Keratinocyte (primary cell): ENCODE measurements around the gene MYOZ2. TPM values are rescaled to one million over a fixed set of nuclear protein-coding genes. Genes with fewer than 3 reads are reported as not detected.

Experiments used
- DNase-seq: peaks from one replicate; pipeline ENCODE4 v3.0.0-alpha.2; 2011; ENCODE audit warnings: low read depth, missing footprints, low spot score
- FAIRE-seq: peaks from 2 replicates; lab custom pipeline; 2011; peaks lifted over from hg19 to GRCh38; lab: Jason Lieb, UNC
- H2AFZ ChIP-seq: 2 replicates; pipeline ENCODE4 v1.6.0; 2012; ENCODE audit warnings: low read length, control low read depth, inconsistent platforms; ENCODE audit not compliant: control insufficient read depth
- H3K27ac ChIP-seq: 2 replicates; pipeline ENCODE4 v1.5.1; 2011; ENCODE audit warnings: low read length; ENCODE audit not compliant: control insufficient read depth, insufficient read depth
- H3K27me3 ChIP-seq: 3 replicates; pipeline ENCODE4 v1.6.0; 2011; ENCODE audit warnings: low read length; ENCODE audit not compliant: control insufficient read depth, insufficient read depth; ENCODE audit errors: extremely low read depth
- H3K36me3 ChIP-seq, 2 experiments: 2 replicates in 1 of 2; 3 replicates in 1 of 2; pipeline ENCODE4 v1.5.1; 2011; ENCODE audit warnings: low read length in 2 of 2, mild to moderate bottlenecking in 1 of 2; ENCODE audit not compliant: control insufficient read depth in 2 of 2, insufficient read depth in 2 of 2; ENCODE audit errors: extremely low read depth in 1 of 2
- H3K4me1 ChIP-seq: 3 replicates; pipeline ENCODE4 v1.5.1; 2011; ENCODE audit warnings: low read length; ENCODE audit not compliant: control insufficient read depth, insufficient read depth; ENCODE audit errors: extremely low read depth
- H3K4me2 ChIP-seq: 3 replicates; pipeline ENCODE4 v1.6.0; 2011; ENCODE audit warnings: low read depth, low read length; ENCODE audit not compliant: control insufficient read depth, insufficient read depth; ENCODE audit errors: extremely low read depth
- H3K4me3 ChIP-seq, 3 experiments: fragments of 200-600 bp in 1 of 3; sonication (generic) in 1 of 3; 2 replicates in 2 of 3; 3 replicates in 1 of 3; pipeline ENCODE4 v1.5.1; 2011 to 2016; ENCODE audit warnings: low read length in 3 of 3, mild to moderate bottlenecking in 3 of 3, control low read depth in 2 of 3, inconsistent platforms in 1 of 3, low read depth in 1 of 3, mixed read lengths in 1 of 3, mixed run types in 1 of 3, moderate library complexity in 1 of 3; ENCODE audit not compliant: control insufficient read depth in 2 of 3, insufficient read depth in 2 of 3; ENCODE audit errors: extremely low read depth in 1 of 3
- H3K79me2 ChIP-seq: 2 replicates; pipeline ENCODE4 v1.6.0; 2012; ENCODE audit warnings: low read length; ENCODE audit not compliant: control insufficient read depth, insufficient read depth
- H3K9ac ChIP-seq: 3 replicates; pipeline ENCODE4 v1.6.0; 2011; ENCODE audit warnings: low read length; ENCODE audit not compliant: control insufficient read depth, insufficient read depth; ENCODE audit errors: extremely low read depth
- H3K9me1 ChIP-seq: 3 replicates; pipeline ENCODE4 v1.6.0; 2011; ENCODE audit warnings: low read length; ENCODE audit not compliant: control insufficient read depth, insufficient read depth; ENCODE audit errors: extremely low read depth
- H3K9me3 ChIP-seq: 2 replicates; pipeline ENCODE4 v1.5.1; 2012; ENCODE audit warnings: low read depth, low read length; ENCODE audit not compliant: control insufficient read depth
- H4K20me1 ChIP-seq: 3 replicates; pipeline ENCODE4 v1.6.0; 2011; ENCODE audit warnings: low read length; ENCODE audit not compliant: control insufficient read depth, insufficient read depth; ENCODE audit errors: extremely low read depth
- EZH2 ChIP-seq: IDR thresholded peaks from one replicate; pipeline ENCODE4 v1.6.1; 2012; ENCODE audit warnings: inconsistent platforms, mild to moderate bottlenecking, low read length, moderate library complexity
- dilution Hi-C: fragments of 300-500 bp; cut with MboI; formaldehyde crosslinking; loops from one replicate; pipeline ENCODE4 v1.7.0; 2020; ENCODE audit warnings: low sequenced_read_pairs; ENCODE audit not compliant: extremely low pct_ligation_motif_present
- polyA plus RNA-seq, 5 experiments: library from polyadenylated mRNA; depleted of rRNA in 3 of 5; stranded (reverse) in 3 of 5; stranded (forward) in 1 of 5; unstranded in 1 of 5; fragments of >200 nt; gene quantifications; 1 replicate in 1 of 5; 2 replicates in 3 of 5; 3 replicates in 1 of 5; pipeline versions ENCODE4 v1.2.1 to v1.2.3, GENCODE V29; 2011 to 2012; ENCODE audit warnings: missing spikeins in 2 of 5, low read depth in 1 of 5, low replicate concordance in 1 of 5
- TF ChIP-seq, protein P1 (sequence below), 3 experiments: IDR thresholded peaks in 1 of 3; conservative IDR thresholded peaks in 1 of 3; optimal IDR thresholded peaks in 1 of 3; 2 replicates in 2 of 3; 3 replicates in 1 of 3; pipeline versions ENCODE3 to v1.5.1; 2011; ENCODE audit warnings: low read length in 3 of 3, mild to moderate bottlenecking in 3 of 3, moderate library complexity in 2 of 3, control low read depth in 1 of 3, inconsistent platforms in 1 of 3; ENCODE audit not compliant: insufficient read depth in 2 of 3; ENCODE audit errors: extremely low read depth in 1 of 3

The MYOZ2 gene
- polyA plus RNA-seq, 1 donor (not counting 4 experiments of a cell fraction or from before 2014, with no cell fraction given), result not detected

DNA sequence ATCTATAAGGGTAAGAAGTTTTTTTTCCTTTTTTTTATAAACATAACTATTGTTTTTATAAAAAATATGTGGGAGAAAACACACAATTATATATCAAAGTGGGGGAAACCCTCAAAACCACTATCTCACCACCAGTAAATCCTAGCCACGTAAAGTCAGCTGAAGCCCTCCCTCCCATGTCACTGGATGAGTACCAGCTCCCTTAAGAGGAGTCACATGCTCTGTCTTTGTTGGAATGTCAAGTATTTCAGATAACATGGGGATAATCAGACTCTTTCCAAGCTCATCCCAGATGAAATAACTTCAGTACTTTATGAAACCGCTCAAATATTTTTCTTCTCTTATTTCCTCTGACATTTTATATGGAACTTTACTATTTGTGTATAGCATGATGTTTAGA lies 2.4 kb downstream of the MYOZ2 start:
- no peaks in the 10 kb centered on the region for H3K79me2 ChIP-seq
- no peak for TF ChIP-seq EZH2
- TF ChIP-seq, protein P1, sequence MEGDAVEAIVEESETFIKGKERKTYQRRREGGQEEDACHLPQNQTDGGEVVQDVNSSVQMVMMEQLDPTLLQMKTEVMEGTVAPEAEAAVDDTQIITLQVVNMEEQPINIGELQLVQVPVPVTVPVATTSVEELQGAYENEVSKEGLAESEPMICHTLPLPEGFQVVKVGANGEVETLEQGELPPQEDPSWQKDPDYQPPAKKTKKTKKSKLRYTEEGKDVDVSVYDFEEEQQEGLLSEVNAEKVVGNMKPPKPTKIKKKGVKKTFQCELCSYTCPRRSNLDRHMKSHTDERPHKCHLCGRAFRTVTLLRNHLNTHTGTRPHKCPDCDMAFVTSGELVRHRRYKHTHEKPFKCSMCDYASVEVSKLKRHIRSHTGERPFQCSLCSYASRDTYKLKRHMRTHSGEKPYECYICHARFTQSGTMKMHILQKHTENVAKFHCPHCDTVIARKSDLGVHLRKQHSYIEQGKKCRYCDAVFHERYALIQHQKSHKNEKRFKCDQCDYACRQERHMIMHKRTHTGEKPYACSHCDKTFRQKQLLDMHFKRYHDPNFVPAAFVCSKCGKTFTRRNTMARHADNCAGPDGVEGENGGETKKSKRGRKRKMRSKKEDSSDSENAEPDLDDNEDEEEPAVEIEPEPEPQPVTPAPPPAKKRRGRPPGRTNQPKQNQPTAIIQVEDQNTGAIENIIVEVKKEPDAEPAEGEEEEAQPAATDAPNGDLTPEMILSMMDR (optimal IDR thresholded peaks at IDR 0.05 in 1 of 3, IDR thresholded peaks at IDR 0.05 in 1 of 3, conservative IDR thresholded peaks at IDR 0.05 in 1 of 3; ENCODE audit: extremely low read depth in 1 of 3, insufficient read depth in 2 of 3, low read length in 3 of 3), result no peak
- no peak overlapping the region for H3K9ac ChIP-seq
- H3K4me1 ChIP-seq, result peaks cover 8% of the 10 kb centered on the region
- no peaks in the 10 kb centered on the region for H3K36me3 ChIP-seq
- no peak overlapping the region for H3K4me2 ChIP-seq
- H3K9me1 ChIP-seq, result no peaks in the 10 kb centered on the region
- FAIRE-seq (no peak), DNase-seq (no peak)
- H3K9me3 ChIP-seq, result no peaks in the 10 kb centered on the region
- no peaks in the 10 kb centered on the region for H3K27me3 ChIP-seq
- no peaks in the 10 kb centered on the region for H4K20me1 ChIP-seq
- no peak overlapping the region for H3K4me3 ChIP-seq
- dilution Hi-C loops, result no loop called here
- no peak overlapping the region for H2AFZ ChIP-seq
- no peak overlapping the region for H3K27ac ChIP-seq

DNA sequence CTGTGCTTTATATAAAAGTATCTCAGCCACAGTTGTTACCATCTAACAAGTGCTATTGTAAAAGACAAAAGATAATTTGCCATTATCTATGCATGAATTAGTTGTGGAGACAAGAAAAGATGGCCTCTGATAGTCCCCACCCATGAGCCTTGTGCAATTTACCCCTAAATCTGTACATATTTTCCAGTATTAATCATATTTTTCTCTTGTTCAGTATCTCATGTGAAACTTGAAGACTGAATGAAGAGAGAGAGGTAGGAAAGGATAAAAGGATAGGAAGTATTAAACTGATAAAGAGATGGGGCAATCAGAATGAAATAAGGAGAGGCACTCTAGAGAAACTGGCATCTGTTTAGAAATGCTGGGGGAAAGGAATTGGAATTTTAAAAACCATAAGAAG lies 3.7 kb downstream of the MYOZ2 start:
- H3K9me1 ChIP-seq, result no peaks in the 10 kb centered on the region
- no peaks in the 10 kb centered on the region for H4K20me1 ChIP-seq
- FAIRE-seq (no peak), DNase-seq (no peak)
- no peaks in the 10 kb centered on the region for H3K27me3 ChIP-seq
- H3K36me3 ChIP-seq, result no peaks in the 10 kb centered on the region
- no peak overlapping the region for H3K4me2 ChIP-seq
- H3K9ac ChIP-seq, result no peak overlapping the region
- no peak overlapping the region for H3K27ac ChIP-seq
- TF ChIP-seq, protein P1 (optimal IDR thresholded peaks at IDR 0.05 in 1 of 3, IDR thresholded peaks at IDR 0.05 in 1 of 3, conservative IDR thresholded peaks at IDR 0.05 in 1 of 3; ENCODE audit: extremely low read depth in 1 of 3, insufficient read depth in 2 of 3, low read length in 3 of 3), result no peak
- no peak for TF ChIP-seq EZH2
- dilution Hi-C loops, result no loop called here
- no peak overlapping the region for H2AFZ ChIP-seq
- no peaks in the 10 kb centered on the region for H3K9me3 ChIP-seq
- H3K4me1 ChIP-seq, result peaks cover 8% of the 10 kb centered on the region
- H3K4me3 ChIP-seq, result no peak overlapping the region
- H3K79me2 ChIP-seq, result no peaks in the 10 kb centered on the region
